CD4-positive, alpha-beta T cell treated with Interleukin-6 for 4 hours (primary cell): ENCODE data around the gene PLXNB3.
"Not testable (repeated sequence)": the region's sequence is repeated elsewhere in the genome, so short reads cannot be mapped to it uniquely, and the experiment has no call there.

ENCODE experiments used
- DNase-seq: peaks from one replicate; pipeline ENCODE4 v3.0.0-alpha.2; 2020; ENCODE audit warnings: mixed read lengths

The PLXNB3 gene

DNA sequence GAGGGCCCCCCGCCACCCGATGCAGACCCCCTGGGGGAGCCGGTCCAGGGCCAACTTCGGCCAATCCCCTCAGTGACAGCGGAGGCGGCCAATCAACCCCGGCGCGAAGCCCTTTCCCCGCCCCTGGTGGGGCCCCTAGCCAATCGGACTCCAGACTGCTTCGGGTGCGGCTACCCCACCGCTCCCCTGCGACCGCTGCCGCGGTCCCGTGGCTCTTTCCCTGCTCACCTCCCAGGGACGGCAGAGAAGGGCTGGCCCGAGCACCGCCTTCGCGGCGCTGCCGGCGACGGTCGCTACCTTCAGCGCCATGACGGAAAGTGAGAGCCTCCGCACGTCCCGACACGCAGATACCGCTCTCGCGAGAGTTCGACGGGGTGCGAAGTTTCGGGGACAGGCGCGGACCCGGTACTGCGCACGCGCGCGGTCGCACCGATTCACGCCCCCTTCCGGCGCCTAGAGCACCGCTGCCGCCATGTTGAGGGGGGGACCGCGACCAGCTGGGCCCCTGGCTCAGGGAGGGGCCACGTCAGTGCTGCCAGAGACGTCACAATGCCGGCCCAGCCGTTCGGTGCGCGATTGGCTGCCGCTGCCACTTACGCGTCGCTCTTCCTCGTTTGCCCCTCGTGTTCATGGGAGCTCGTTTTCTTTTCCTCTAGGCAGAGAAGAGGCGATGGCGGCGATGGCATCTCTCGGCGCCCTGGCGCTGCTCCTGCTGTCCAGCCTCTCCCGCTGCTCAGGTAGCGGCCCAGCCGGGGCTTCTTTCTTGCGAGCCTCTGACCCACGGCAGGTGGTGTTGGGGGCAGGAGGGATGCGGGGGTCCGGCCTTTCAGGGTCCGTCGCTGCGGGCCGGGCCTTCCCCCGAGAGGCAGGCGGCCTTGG lies 30.2 kb downstream of the PLXNB3 start, which contains the start of the genes IDH3G and SSR4:
IDH3G (minus strand) TSS at position 358 of the 879 bp plus-strand sequence; CDS start at position 309, 49 bp downstream.
SSR4 (plus strand) TSS at position 651 of the 879 bp plus-strand sequence; CDS start at position 671, 20 bp downstream.
- DNase-seq = peak; percentile 92

DNA sequence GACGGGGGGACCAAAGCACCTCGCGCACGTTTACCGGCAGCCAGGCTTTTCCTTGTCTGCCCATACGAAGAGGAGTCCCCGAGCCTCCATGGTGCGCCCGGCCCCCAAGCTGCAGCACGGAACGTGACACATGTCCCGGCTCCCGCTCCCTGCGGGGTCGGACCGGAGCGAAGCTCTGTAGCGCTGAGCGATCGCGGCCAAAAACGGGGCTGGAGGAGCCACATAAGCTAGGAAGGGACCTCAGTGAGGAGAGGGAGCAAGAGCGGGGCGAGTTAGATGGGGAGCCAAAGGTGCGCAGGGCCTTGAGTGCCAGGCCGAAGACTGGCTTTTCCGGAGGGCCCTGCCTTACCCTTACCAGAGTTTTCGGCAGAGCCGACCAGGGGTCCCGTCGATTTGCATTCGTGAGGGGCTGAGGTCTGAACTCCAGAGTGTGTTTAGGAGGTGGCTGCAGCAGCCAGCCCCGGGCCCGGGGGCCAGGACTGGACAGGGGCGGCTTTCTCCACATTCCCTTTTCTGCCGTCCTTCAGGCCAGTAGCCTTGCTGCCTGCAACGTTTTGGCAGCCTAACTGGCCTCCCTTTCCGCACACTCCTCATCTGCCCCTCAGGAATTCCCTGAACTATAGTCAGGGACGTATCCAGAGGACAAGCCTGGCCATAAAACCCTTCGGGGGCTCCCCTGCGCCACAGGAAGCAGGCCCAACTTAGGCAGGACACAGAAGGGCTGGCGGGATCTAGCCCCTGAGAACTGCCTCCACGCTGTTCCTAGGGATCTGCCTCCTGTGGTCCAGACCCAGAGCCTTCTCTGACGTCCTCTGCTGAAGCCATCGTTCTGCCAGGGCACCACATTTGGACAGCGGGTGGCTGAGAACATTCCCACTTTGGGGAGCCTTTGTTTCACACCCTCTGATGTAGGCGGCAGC lies 31.1 kb downstream of the PLXNB3 start:
- peak; percentile 12 for DNase-seq

DNA sequence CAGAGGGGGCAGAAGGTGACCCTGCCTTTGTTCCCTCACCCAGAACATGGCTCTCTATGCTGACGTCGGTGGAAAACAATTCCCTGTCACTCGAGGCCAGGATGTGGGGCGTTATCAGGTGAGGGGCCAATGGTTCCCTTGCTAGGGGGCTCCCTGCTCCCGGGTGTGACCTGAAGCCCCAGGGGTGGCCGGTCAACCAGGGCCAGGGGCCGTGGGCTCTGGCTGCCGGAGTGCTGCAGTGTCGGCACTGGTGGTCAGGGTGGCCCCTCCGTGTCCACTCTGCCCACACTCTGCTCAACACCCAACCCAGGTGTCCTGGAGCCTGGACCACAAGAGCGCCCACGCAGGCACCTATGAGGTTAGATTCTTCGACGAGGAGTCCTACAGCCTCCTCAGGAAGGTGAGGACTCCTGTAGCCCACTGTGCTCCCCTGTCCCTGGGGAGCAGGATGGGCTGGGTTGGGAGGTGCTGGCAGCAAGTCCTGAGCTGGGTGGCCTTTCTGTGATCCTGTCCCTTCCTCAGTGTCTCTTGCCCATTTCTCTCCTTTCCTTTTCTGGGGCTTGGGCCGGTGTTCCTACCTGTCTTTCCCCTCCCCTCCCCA lies 33.5 kb downstream of the PLXNB3 start:
- DNase-seq = no peak

DNA sequence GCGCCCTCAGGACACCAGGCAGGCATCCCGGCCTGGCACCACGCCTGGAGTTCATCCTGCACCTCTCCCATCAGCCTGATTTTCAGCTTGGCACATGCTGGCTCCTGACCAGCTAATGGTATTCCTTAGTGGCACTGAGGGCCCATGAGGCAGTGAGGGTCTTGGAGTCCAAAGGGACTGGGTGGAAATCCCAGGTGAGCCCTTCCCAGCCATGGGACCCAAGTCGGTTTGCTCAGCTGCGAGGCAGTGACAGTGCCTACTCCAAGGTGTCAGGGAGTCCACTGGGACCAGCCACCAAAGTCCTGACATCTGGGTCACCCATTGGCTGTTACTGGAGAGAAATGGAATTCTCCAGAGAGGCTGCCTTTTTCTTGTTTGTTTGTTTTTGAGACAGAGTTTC lies 35.3 kb downstream of the PLXNB3 start:
- DNase-seq = no peak

DNA sequence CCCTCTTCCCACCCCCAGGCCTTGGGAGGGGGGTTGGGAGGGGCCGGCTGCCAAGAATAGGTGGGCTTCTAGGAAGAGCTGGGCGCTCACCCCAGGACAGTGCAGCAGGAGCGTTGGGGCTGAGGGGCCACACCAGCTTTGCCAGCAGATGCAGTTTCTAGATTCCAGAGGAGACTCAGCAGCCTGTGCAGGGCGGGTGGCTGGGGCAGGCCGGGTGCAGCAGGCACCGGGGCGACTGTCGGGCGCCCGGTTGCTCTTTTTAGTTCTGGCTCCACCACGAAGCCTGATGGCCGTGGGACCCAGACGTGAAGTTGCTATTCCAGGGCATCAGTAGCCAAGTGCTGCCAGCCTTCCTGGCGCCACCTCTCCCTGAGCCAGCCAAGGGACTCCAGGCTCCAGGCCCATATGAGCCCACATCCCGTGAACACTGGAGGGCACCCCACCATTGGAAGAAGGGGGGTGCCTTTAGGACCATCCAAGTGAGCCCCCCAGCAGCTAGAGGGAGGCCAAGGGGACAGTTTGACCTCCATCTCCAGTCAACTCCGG lies 36.2 kb downstream of the PLXNB3 start:
- no peak for DNase-seq

DNA sequence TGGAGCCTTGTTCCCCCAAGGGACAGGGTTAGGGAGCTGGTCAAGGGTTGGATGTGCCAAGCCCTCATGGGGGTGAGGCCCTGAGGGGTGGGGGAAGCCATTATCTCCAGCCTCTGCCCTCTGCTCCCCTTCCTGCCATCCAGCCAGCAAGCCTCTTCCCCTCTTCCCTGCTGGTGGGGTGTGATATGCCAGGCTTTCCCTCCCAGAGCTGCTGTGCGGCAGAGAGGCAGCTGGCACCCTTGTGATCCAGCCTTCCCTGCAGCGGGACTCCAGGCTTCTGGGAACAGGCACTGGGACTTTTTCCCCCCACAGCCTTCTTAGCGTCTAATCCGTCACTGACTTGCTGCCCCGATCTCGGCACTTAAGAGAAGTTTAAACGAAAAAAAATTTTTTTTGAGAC lies 36.7 kb downstream of the PLXNB3 start:
- DNase-seq = no peak

DNA sequence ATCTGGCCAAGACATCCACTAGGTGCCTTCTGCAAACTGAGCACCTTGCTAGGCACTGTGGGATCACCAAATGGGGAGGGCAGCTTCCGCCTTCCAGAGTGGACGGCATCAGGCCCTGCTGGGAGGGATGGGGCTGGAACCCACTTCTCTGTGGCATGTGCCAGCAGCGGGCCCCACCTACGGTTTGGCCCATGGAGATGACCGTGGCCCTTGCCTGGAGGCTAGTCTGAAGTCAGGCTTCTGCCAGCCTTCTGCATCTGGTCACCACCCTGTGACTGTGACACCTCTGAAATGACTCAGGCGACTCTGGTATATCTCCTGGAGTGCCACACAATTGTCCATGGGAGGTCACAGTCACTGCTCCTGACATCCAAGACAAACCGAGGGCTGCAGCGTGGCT lies 37.6 kb downstream of the PLXNB3 start:
- DNase-seq = no peak

DNA sequence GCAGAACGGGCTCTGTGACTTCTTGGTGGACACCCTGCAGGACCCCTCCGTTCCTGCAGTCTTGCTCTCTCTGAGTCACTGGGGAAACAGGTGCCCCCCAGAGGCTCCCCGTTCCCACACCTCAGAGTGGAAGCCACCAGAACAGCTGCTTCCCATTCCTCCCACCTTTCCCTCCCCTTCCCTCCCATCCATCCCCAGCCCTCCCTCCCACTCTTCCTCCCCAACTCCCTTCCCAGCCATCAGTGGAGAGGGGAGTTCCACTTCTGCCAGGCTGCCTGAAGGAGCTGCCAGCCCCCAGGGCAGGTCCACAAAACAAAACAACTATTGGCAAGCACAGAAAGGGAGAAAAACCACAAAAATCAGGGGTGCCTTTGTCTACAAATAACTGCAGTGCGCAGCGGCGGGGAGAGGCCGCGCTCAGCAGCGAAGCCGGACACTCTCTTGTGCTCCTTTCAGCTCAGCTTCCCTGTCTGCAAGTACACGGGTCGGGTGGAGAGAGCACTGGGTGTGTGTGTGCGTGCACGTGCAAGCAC lies 38.5 kb downstream of the PLXNB3 start:
- no peak for DNase-seq

DNA sequence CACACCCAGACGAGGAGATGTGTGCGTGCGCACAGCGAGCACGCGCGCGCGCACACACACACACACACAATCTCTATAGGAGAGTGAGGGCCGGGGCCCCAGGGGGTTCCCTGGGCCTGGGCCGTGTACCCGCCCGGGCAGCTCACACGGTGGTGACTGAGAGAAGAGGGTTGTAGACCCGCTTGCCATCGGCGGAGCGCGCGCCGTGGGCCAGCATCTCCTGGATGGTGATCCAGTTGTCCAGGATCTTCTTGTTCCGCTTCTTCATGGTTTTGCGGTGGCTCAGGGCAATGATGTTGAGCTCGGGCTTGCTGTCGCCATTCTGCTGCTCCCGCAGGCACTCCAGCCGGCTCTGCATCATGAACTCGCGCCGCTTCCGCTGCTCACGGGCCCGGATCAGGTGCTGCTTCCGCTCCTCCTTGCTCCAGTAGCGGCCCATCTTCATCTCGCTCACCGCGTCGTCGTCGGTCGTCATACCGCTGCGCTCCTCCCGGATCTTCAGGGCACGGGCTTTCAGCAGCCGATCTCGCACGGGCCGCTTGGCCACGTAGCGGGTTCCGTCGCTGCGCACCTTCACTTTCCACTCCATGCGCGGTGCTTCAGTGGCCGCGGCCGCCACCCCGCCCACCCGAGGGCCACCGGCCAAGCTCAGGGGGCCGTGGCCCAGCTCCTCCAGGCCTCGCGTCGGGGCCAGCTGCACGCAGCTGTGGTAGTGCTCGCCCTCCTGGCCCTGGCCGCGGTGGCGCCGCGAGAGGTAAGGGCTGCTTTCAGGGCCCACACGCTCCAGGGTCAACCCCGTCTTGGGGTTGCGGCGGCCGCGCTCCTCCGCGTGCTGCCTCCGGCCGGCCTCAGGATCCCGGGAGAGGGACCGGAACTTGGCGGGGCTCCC lies 39.4 kb downstream of the PLXNB3 start:
- DNase-seq = no peak

DNA sequence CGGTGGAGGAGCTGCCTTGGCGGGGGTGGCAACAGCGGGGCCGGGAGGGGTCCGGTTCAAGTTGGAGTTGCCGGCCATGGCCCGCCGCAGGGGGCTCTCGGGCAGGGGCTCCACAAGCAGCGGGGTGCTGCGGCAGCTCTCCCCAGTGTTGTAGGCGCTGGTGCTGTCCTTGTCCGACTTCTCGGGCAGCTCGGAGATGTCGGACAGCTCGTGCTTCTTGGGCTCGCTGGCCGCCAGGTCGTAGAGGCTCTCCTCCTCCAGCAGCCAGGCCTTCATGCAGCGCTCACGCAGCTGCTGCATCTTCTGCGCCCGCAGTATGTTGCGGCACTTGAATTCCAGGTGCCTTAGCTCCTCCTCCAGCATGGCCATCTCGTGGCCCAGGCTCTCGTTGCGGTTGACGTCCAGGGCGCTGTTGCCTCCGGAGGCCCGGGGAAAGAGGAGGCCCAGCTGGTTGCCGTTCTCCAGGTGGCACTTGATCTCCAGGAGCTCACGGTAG lies 40.1 kb downstream of the PLXNB3 start:
- no peak for DNase-seq

DNA sequence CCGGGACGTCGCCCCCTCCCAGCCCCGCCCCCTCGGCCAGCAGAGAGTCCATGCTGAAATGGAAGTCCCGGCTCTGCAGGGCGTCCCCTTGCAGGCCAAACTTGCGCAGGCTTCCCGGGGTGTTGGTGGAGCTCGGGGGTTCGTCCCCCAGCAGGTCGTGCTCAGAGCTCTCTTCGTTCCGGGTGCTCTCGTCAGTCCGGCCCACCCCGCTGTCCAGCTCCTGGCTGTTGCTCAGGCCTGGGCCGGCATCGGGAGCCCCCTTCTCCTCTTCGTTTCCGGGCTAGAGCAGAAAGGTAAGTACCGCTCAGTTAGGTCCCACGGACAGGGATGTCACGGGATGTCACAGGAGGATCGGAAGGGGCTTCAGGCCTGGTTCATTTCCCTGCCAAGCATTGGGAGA lies 40.6 kb downstream of the PLXNB3 start:
- no peak for DNase-seq

DNA sequence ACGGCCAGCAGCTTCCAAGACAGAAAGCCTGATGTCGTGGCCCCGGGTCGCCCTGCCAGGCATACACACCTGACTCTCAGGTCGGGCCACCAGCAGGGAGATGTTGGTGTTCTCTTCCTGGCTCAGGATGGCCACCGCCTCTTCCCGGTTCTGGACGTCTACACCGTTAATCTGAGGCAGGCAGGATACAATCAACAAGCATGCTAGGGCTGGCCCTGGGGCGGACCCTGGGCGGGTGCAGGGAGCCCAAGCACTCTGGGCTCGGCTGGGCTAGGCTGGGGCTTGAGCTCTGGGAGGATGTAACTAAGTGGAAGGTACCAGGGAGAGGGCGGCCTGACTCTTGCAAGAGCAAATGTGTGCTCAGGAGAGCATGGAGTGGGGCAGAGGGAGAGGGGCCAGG lies 41.4 kb downstream of the PLXNB3 start:
- DNase-seq = no peak

DNA sequence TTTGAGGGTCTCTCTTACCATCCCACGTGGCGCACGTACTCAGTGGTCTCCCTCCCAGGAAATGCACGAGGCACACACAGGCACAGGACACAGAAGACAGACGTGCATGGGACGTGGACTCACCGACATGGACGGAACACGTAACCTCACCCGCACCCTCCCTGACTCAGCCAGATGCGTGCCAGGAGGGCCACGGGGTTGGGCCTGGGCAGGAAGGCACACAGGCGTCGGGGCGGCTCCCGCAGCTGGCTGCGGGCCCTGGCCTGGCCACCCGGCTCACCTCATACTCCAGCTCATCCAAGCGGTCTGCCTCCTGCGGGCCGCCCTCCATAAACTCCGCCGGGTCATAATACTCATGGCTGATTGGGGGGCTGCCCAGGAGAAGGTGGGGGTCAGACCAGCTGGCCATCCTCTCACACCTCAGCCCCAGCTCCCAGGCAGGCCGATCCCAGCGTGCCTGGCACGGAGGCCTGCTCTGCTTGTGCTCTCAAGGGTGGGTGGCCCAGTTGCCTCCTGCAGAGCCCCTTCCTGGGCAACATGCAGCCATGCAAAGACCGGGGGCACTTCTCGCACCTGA lies 43.0 kb downstream of the PLXNB3 start:
- no peak for DNase-seq

DNA sequence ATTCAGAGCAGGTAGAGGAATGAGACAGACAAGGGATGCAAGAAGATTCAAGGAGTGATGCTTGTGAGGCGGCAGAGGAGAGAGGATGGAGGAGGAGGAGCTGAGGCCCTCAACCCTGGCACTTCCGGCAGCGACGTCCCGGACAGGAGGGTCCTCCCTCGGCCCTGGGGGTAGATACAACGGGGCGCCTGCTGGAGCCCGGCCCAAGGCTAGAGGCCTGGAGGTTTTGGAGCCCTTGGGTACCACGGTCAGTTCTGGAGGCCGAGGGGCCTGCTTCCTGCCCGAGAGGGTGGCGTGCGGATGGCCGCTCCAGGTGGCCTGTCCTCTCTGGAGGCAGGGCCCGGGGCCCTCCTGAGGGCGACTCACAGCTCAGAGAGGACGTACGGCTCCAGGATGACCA lies 43.9 kb downstream of the PLXNB3 start:
- DNase-seq = no peak

DNA sequence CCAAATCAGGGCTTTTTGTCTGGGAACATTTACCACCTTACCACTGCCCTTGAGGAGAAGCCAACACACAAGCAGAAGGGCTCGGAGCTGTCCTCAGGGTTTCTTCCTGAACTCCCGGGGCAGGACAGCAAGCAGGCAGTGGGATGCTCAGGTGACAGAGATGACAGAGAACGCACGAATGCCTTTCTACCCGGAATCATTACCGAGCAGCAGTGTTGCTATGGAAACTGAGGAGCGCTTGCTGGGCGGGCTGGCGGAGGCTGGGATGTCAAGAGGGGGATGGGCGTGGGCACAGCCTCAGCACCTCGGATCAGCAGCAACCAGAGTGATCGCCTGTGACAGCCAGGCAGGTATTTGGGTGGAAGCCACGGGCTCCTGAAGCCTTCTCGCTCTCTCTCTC lies 48.2 kb downstream of the PLXNB3 start:
- no peak for DNase-seq

DNA sequence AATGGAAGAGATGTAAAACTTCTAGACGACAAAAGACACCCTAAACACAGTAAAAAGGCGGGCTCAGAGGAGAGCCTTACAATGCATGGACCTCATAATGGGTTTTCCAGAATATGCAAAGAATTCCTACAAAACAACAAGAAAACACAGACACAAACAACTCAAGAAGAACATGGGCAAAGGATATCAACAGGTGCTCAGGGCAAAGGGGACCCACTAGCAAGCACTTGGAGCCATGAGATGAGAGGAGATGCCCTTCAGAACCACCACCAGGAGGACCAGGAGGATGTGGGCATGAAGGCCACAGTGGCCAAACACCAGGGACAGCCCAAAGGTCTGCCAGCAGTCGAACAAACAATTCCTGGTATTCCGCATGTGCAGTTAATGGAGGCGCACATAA lies 49.1 kb downstream of the PLXNB3 start:
- DNase-seq = no peak

DNA sequence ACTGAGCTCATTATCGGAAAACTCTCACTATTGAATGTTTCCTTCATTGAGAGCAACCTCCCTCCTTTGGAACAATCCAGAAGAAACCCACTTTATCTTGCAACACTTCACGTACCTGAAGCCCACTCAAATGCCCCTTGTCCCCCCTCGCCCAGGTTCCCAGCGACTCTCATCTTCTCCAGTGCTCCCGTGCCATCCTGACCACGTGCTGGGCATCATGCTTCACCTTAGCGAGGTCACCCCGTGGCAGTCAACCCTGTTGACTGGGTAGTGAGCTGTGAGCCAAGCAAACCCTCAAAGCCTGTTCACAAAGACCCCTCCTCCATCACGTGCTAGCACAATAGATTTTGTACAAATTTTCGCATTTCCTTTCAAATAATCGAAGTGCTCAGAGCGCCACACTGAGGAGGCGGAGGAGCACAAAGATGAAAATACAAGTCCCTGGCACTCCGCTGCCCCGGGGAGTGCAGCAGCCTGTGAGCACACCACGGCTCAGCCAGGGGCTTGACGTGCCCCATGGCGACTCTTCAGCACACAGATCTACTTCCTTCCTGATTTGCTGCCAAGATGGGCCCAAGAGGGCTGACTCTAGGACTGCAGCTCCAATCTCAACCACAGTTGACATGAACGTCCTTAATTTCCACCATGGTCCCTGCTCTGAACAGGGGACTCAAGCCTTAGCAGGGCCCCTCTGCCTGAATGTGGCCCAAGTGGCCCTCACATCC lies 50.7 kb downstream of the PLXNB3 start:
- no peak for DNase-seq

DNA sequence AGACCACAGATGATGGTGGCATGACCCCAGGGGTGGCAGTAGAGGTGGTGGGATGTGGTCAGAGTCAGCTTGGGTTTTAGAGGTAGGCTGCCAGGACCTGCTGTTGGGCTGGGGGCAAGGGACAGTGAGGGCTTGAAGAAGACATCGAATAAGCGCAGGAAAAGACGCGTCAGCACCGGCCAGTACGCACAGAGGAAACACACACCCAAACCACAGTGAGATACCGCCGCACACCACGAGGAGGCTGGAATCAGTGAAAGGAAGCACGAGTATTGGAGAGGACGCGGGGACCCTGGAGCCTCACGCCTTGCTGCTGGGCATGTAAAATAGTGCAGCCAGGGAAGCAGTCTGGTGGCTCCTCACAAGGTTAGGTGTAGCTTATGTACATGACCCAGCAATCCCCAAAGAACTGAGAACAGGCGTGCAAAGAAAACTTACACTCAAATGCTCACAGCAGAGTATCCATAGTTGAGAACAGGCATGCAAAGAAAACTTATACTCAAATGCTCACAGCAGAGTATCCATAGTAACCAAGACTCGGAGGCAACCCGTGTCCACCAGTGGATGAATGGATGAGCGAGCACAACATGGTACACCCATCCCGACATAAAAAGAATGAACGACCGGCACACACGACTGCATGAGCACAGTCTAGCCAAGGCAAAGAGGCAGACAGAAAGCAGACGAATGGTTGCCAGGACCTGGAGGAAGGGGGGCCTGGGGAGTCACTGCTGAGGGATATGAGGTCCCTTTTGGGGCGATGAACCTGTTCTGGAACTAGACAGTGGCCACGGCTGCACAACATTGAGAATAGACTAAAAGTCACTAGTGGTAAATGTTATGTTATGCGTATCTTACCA lies 53.0 kb downstream of the PLXNB3 start:
- DNase-seq = peak; percentile 53

DNA sequence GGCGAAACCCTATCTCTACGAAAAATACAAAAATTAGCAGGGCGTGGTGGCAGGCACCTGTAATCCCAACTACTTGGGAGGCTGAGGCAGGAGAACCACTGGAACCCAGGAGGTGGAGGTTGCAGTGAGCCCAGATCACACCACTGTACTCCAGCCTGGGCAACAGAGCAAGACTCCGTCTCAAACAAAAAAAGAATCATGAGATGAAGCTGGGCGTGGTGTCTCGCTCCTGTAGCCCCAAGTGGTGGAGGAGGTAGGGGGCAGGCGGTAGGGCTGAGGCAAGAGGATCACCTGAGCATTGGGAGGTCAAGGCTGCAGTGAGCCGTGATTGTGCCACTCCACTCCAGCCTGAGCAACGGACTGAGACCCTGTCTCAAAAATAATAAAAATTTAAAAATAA lies 54.0 kb downstream of the PLXNB3 start:
- not testable (repeated sequence) for DNase-seq
